ENCODE data around the gene IQGAP2.

The IQGAP2 gene

DNA sequence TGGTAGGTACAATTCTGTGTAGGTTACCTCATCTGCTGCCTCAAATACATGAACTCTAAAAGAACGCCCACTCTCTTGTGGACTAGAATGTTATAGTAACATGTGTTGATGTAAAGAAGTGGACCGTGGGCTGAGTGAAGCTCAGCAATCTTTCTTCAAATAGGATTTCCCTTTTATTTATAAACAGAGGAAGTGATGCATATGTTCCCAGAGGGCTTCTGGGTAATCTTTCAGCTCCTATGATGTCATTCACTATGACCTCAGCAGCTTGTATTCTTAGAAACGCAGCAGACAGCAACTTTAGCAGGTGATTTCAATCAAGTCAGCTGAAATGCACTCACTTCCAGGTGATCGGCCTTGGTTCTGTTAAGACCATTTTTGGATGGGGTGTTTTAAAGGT, 205.7 kb downstream of the IQGAP2 start:
- DNase-seq (ENCODE audit: low read depth) = no peak

DNA sequence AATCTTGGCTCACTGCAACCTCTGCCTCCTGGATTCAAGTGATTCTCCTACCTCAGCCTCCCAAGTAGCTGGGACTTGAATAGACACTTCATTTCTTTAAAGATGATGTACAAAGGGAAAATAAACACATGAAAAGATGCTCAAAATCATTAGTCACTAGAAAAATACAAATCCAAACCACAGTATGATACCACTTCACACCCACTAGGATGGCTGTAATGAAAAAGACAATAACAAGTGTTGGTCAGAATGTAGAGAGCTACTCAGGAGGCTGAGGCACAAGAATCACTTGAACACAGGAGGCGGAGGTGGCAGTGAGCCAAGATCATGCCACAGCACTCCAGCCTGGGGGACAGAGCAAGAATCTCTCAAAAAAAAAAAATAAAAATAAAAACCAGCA, 207.1 kb downstream of the IQGAP2 start:
- DNase-seq (ENCODE audit: low read depth) = no peak

DNA sequence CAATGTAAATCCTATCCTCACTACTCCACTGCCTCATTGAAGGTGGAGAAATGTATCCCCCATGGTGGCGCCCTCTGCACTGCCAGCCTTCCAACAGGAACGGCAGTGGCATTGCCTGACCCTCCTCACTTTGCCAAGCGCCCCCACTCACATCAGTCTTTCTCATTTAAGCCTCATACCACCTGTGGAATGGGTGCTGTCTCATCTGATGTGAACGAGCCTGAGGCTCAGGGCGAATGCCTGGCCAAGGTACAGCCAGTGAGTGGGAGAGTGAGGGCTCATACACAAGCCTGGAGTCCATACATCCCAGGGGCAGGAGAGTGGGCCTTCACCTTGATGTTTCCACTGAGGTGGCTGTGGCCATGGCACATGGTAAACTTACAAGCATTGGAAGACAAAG, 209.9 kb downstream of the IQGAP2 start:
- no peak for DNase-seq (ENCODE audit: low read depth)

DNA sequence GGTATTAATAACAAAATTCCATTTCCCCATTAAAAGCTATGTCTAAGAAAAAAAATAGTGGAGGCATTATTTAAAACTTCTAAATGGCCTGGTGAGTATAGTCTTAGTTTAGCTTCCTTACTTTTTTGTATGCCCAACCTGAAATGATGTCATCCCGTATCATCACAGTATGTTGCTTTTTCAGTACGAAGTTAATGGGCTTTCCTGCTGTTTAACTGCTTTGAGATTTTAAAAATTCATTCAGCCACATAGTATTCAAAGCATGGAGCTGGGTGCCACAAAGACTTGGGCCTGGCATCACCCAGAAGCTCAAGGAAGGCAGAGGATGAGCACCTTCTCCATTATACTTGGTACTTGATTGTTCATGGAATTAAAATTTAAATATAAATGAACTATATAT, 212.7 kb downstream of the IQGAP2 start:
- no peak for DNase-seq (ENCODE audit: low read depth)

DNA sequence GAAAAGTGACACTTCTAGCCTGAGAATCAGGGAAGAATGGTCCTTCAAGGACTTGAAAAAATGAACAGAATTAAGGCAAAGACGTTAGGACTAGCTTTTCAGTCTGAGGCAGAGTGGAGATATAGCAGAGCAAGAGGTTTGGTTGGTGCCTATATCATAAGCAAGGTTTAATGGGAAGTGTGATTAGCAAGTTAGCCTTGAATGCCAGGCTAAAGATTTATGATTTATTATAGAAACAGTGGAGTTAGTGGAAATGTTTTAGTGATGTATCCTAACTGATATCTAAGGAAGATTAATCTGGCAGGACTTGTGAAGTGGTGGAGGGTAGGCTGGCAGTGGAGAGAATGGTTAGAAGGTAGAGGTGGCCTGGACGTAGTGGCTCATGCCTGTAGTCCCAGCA, 213.1 kb downstream of the IQGAP2 start:
- DNase-seq (ENCODE audit: low read depth) = no peak

DNA sequence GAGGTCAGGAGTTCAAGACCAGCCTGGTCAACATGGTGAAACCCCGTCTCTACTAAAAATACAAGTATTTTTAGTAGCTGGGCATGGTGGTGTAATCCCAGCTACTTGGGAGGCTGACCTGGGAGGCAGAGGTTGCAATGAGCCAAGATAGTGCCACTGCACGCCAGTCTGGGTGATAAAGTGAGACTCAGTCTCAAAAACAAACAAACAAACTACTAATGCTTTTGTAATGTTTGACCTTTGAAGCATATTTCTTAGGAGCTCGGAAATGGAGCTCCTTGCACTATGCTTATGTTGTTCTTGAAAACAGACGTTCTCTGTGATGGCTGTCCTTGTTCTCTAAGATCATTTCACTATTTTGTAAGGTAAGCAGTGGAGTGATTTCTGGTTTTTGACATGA, 214.1 kb downstream of the IQGAP2 start:
- no peak for DNase-seq (ENCODE audit: low read depth)

DNA sequence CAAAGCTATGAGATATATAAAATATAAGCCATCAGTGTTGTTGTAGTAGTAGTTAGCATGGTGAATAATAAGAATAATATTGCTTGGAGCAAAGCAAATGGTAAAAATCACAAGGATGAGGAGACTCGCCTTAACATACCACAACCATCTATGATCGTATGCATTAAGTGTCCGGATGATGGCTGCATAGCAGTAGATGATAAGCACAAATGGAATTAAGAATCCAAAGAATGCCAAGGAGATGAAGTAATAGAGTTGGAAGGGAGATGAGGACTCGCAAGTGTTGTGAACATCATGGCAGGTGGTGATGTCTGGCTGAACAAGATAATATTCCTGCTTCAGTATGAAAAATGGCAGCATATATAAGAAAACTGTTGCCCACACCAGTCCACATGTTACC, 214.6 kb downstream of the IQGAP2 start:
- DNase-seq (ENCODE audit: low read depth) = peak; percentile 73

DNA sequence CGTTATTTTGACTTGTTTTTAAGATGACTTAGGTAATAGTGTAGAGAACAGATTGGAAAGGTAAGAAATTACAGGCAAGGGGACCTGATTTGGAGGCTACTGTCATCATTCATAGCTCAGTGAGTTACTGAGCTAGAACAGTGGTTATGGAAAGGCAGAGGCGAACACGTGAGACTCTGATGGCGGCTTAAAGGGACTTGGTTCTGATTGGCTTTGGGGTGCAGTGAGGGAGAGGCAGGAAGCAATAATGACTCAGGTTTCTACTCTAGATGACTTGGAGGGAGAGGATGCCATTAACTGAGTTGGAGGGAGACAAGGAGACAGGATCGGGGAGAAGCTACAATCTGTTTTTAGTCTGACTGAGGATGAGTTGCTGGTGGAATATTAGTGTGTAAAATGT, 217.1 kb downstream of the IQGAP2 start:
- DNase-seq (ENCODE audit: low read depth) = no peak

DNA sequence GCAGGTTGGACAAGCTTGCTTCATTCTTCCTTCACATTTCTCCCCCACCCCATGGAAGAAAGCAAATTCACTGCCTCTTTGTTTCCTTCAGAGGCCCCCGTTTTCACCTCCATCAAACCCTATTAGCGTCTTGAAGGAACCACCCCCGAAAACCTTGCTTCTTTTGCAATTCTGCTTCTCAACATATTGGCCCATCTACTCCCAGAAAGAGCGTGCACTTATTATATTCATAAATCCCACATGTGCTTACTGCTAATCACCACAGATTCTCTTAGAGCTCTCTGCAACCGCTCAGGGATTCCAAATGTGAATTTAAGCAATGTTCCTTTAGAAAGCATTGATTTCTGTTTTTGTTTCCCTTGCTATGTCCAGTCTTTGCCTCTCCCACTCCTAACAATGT, 219.0 kb downstream of the IQGAP2 start:
- DNase-seq (ENCODE audit: low read depth) = no peak

DNA sequence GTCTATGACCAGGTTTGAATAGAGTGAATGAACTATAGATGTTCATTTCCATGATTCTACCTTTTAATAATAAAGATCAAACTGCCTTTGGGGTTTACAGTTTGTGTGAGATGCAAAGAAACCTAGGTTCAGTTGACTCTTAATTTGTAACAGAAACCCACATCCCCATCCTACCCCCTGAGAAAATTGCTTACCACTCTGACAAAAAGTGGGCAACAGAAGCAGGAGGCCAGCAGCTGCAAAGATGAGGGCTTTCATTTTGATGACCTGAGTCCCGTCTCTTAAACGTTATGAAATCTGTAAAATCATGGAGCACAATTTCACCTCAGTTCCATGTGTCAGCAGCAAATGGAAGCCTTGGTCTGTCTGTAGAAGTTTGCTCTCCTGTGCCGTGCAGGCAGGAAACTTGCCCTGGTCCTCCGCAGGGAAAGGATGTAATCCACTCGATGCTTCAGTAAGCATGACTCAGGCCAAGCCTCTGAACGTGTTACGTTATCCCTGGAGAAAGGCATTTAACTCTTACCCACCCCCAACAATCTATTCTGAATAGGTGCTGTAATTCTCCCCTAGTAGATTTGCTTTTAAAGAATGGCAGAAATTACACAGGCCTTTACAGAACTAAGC, 220.0 kb downstream of the IQGAP2 start, which contains the start of gene F2RL2:
F2RL2 (minus strand) TSS at position 431 of the 624 bp plus-strand sequence; CDS start at position 258, 173 bp downstream.
- no peak for DNase-seq (ENCODE audit: low read depth)

DNA sequence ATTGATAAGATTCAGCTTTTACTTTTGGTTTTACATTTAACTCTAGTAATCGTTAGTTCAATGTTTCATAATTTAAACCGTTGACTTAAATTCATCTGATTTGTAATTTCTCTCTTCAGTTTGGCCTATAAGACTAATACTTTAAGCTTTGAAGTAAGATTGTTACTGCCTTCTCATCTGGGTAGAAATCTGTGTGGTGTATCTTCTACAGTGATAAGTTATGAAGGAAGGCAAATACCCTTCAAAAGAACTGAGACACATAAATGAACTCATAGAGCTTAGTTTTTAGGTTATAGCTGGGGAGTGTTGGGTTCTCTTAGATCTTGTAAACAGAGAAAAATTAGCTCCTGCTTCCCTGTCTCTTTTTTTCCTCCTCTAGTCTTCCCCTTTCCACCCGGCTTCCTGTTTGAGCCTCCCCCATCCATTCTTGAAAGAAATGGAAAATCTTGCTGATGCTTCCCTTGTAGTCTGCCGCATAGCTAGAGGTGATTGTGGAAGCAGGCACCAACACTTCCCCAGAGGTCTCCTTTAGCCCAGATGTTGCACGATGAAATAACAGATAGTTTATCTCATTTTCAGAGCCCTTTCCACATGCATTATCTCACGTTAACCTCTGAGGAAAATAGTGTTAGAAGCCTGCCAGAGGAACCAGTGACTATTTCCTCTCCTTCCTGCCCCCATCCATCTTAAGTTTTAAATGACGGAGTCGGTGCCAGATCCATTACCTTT, 222.2 kb downstream of the IQGAP2 start:
- DNase-seq (ENCODE audit: low read depth) = no peak

DNA sequence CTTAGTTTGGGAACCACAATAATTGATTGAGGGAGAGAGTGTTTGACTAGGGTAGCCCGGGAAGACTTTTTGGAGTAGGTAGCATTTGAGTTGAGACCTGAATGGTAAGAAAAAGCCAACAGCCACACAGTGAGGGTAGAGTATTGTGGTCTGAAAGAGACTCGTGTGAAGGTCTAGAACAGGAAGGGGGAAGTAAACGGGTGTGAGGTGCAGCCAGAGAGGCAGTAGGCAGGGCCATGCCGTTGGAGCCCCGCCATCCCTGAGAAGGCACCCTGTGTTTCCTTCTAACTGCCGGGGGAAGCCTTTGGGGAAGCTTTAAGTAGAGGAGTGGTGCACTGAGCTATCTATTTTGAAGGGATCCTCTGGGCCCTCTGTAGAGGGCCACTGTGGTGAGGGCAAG, 223.7 kb downstream of the IQGAP2 start:
- DNase-seq (ENCODE audit: low read depth) = no peak

DNA sequence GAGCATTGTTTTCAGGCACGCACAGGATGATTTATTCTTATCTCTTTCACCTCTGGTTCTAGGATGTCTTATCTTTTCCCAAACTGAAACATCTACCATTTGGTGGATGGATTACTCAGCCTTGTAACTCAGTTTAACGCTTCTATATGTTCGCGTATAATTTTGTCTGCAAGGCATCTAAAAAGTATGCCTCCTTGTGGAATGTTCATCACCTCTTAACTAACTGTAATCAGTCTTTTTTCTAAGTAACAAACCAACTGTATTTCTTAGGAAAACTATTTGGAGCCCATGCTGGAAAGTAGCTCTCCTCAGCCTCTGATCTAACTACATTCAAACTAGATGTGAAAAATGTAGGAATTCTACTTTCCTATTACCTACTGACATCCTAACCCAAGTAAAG, 231.6 kb downstream of the IQGAP2 start:
- DNase-seq (ENCODE audit: low read depth) = no peak

DNA sequence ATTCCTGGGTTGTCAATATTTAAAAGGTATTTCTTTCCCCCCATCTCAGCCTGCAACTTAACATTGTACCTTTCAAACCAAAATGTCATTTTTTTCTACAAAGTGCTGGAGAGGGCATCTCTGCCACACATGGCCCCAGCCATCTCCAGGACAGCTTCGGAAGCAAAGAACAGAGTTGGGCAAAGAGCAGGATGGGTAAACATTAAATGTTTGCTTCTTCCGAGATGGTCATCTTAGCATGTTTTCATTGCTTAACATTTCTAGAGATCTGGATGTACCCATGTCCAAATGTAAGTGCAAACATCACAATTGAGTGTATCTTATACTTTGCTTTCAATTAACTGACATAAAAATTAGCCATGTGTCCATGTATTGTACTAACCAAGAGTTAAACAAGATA, 234.4 kb downstream of the IQGAP2 start:
- DNase-seq (ENCODE audit: low read depth) = no peak

DNA sequence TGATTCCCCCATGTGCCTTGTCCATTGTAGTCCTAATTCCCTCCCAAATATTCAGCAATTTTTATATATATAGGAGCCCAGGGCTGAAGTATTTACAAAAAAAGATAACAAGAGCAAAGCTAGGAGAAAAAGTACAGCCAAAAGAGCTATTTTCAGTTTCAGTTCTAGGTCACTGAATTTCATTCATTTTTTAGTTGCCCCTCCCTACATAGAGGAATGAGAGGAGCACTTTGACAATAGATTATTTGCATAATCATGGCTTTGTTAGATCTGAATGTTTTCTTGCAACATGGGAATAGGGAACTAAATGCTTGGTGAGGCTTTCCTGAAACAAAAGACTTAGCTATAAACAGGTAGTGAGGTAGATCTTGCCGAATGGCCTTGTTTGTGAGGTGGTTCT, 235.4 kb downstream of the IQGAP2 start:
- no peak for DNase-seq (ENCODE audit: low read depth)

DNA sequence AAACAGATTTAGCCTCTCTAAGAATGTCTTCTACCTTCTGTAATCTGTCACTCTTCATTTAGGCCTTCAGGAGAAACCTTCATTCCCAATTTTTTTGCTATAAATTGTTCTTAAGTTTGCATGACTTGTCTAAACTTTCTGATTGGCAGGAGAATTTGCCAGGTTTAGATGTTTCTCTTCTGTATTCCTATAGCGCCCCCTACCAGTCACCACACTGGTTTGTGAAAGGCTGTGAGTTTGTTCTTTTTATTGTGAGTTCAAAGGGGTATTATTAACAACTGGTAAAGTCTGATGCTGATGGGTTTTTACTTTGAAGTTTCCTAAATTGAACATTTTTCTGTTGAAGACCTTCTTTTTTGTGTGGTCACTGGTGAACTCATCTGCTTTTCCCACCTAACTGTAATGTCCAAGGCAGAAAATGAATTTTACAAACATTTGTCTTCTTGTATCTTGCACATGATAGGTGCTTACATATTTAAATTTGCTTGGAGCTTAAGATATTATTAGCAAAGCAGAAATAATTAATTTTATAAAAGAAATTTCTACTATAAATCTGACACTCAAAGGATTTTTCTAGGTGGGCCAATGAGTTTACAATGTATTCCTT, 238.5 kb downstream of the IQGAP2 start:
- no peak for DNase-seq (ENCODE audit: low read depth)

DNA sequence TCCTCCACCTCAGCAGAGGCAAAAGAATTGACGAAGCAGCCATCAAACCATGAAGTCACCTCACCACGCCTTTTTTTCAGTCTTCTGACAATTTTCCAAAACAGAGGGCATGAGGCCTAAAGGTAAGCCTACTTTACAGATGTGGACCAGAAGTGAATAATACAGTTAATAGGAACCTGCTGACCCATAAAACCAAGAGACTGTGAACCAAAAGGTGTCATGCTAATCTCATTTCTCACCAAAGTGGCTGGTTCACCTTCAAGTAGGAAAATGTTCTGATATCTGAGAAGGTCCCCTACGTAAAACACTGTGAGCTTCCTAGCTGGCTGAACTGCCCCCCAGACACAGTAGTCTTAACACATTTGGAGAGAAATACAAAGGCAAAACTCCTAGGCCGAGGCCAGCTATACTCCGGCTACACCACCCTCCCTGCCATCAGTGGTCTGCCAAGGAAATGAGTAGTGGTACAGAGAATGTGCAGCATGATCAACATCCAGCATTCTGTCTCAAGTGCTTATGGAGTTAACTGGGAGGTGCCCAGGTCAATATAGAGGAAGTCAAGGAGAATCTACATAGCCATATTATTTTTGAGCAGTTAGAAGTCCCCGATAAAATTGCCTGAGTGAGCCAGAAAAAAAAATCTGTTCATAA, 239.4 kb downstream of the IQGAP2 start:
- no peak for DNase-seq (ENCODE audit: low read depth)

DNA sequence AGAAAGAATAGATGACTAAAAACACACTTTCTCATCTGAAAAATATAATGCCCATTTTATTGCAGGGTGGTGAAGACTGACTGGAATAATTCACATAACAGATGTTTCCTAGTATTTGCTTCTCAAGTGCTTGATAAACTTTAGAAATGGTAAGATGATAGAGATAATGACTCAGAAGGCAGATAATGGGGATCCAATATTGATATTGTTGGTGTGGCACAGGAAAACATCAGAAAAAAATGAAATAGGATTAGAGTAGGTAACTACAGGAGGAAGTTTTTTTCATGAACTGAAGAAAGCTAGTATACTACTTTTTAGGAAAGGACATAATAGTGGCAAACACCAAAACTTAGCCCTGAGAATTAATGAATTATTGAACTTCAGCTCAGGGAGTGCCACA, 240.3 kb downstream of the IQGAP2 start:
- DNase-seq (ENCODE audit: low read depth) = no peak

DNA sequence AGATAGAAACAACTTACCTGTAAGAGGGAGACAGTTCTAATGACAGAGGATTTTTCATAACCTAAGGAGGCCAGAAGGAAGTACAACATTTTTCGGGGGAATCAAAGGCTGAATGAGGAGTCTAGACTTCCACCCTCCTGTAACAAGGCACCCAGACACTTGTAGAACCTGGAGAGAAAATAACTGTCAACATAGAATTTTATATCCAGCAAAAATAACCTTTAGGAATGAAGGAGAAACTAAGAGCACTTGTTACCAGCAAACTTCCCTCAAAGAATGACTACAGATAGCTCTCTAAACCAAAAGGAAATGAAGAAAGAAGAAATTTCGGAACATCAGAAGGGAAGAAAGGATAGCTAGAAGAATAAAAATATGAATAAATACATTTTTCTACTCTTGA, 246.1 kb downstream of the IQGAP2 start:
- no peak for DNase-seq (ENCODE audit: low read depth)

DNA sequence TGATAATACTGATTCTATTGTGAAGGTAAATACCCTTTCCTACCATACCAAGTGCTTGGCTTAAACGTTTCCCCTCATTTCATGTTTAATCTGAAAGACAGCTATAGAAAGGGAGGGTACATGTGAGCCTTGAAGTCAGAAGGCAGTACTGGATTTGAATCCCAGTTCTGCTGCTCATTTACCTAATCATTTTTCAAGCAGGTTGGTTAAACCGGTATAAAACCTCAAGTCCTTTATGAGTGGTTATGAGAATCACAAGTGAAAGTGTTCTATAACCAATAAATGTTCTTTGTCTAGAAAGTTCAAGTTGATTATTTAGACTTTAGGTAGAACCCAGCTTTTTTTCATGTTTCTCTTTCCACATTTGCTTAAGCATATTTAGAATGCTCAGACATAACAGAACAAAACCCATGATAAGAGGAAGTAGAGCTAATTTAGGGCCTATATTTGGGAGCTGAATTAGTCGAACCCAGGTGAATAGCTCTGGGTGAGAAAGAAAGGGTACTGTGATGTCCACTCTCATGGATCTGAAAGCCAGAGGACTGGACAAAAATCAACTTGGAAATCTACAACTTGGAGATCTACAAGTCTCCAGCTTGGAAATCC, 249.8 kb downstream of the IQGAP2 start:
- DNase-seq (ENCODE audit: low read depth) = no peak

DNA sequence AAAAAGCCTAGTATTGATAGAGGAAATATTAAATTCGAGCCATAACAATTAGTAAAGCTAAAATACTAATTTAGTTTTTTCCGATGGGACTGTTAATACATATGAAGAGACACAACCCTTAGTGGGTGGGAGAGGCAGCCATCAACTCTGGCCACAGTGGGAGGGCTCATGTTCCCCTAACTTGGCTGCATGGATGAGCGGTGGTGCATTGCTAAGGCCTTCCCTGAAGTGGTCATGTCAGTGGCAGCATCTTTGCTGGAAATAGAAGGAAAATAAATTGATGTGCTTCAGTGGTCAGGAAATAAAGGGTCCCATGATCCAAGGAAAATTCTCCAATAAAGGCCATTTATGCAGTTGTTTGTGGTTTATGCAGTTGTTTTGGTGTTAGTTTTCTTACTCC, 254.0 kb downstream of the IQGAP2 start:
- no peak for DNase-seq (ENCODE audit: low read depth)

DNA sequence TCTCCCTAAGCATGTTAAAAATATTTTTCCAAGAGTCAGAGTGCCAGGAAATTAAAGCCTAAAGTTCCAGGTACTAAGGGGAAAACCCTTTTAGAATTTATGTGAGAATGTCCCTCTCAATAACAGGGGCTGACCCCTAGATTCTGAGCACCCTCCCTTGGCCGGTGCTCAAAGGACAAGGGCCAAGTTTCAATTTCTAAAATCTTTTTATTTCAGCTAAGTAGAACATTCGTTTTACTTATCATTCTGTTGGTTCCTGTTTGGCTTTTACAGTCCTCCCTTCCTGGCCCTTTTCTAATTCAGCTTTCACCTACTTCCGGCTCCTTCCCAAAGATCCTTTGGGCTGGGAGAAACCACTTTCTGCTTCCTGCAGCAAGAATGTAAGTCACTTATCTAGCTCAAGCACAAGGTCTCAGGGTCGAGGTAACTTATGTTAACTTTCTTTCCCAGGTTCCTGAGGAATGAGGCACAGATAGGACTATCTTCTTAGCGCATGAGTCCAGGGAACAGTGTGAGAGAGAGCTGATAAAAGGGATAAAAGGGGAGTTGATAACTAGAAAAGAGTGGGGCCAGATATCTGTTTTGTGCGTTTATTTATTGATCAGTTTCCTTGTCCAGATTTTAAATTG, 254.7 kb downstream of the IQGAP2 start:
- no peak for DNase-seq (ENCODE audit: low read depth)

Measured in HS-5 (cell line).